Effector CD4-positive, alpha-beta T cell (primary cell): ENCODE data around the gene IGFBP4.

ENCODE experiments used
- DNase-seq: peaks from one replicate; pipeline ENCODE4 v3.0.0-alpha.2; 2020

IGFBP4 gene

GRCh38 chr17:40432864-40433528 lies 10.3 kb upstream of the IGFBP4 start:
- DNase-seq: no peak

- no peak for DNase-seq
These were observed 9.5 kb upstream of the IGFBP4 start for GRCh38 chr17:40433551-40434415.

GRCh38 chr17:40436636-40437035 lies 6.6 kb upstream of the IGFBP4 start:
- DNase-seq: no peak

DNA sequence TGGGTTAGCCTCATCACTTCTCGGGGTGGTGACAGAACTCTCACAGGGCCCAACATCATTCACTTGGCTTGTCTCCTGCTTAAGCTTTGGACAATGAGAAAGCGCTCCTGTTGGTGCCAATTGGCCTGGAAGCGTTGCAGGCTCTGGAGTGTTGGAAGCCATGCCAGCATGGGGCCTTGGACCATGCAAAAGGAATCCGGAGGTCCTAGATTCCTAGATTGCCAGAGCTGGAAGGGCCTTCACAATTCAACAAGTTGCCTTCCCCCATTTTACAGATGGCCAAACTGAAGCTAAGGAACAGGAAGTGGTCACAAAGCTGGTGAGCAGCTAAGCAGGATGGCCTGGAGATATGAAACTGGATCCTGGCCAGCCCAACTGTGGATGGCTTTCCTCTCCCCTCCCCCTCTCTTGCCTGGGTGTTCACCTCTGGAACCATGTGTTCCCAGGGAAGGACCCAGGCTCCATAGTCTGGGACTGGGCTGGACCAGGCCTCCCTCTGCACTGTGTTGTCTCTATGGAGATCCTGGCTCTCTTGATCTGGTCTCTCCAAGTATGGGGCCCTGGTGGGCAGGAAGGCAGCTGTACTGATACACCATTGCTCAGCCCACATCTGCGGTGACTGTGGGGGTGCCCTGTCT lies 6.0 kb upstream of the IGFBP4 start:
- DNase-seq: no peak

DNA sequence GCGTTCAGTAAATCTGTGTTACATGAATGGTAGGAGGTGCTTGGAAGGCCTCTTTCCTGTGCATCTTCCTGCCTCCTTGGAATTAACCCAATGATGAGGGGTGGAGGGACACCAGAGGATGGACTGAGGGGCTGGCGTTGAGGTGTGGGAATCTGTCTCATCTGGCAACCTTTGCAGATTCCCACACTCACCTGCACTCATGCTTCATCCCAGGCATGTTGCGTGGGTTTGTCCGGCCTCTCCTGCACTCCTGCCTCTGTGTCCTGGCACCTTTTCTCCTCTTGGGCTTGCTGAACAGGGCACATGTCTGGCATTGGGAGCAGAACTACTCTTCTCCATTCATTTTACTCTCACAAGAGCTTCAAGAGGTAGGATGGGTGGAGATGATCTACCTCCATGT lies 3.1 kb upstream of the IGFBP4 start:
- no peak for DNase-seq

GRCh38 chr17:40442392-40443195 lies 656 bp upstream of the IGFBP4 start:
- DNase-seq: no peak

- DNase-seq: no peak
These were observed 994 bp downstream of the IGFBP4 start for GRCh38 chr17:40443988-40444899.

DNA sequence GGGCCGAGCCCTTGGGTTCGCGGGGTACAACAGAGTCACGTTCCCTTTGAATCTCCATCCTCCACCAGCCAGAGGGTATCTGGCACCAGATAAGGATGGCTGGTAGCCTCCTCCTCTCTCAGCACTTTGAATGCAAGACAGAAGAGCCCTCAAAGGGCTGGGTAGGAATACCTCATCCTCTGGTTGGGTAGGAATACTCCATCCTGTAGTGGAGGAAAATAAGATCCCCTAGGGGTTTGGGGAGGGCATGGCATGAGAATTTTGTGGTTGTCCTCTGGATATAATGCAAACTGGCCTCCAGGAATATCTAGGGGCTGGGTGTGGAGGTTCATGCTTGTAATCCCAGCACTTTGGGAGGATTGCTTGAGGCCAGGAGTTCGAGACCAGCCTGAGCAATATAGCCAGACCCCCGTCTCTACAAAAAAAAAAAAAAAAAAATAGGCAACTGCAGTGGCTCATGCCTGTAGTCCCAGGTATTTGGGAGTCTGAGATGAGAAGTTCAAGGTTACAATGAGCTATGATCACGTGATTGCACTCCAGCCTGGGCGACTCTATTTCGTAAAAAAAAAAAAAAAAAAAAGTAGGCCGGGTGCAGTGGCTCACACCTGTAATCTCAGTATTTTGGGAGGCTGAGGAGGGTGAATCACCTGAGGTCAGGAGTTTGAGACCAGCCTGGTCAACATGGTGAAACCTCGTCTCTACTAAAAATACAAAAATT lies 2.7 kb downstream of the IGFBP4 start:
- no peak for DNase-seq

DNA sequence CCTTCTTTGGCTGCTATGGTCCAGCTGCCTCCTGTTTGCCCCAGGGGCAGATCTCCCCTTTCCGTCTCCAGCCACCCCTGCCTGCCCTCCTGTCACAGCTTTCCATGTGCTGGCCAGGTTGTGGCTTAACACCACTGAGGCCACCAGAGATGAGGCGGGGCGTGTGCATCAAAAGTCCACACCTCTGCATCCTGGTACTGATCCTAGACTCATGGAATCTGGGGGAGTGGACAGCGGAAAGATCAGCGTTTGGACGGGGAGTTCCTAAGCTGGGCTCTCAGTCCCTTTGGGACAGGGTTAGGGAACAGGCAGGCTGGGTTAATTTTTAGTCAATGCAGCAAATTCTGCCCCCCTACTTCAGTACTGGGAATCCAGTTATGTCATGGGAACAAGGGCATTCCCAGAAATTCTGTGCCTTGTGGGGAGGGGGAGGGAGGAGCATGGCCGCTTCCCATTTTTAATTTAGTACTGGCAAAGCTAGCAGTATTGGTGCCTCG lies 3.9 kb downstream of the IGFBP4 start:
- no peak for DNase-seq

GRCh38 chr17:40447806-40448205 lies 4.6 kb downstream of the IGFBP4 start:
- DNase-seq: no peak

GRCh38 chr17:40448213-40448638 lies 5.0 kb downstream of the IGFBP4 start:
- no peak for DNase-seq

- DNase-seq: no peak
These were observed 5.5 kb downstream of the IGFBP4 start for GRCh38 chr17:40448639-40449261.

DNA sequence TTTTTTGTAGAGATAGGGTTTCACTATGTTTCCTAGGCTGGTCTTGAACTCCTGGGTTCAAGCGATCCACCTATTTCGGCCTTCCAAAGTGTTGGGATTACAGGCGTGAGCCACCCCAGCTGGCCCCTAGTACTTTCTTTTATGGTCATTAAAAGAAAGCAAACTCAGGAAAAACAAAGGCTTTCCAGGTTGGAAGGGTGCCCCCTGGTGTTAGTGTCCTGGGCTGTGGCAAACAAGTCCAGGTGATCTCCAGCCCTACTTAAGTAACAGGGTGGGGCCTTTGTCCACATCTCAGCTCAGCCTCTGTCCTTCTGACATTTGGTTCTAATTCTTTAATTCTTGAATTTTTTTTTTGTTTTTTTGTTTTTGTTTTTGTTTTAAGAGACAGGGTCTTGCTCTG lies 6.9 kb downstream of the IGFBP4 start:
- DNase-seq: peak; percentile 19

GRCh38 chr17:40451420-40451819 lies 8.2 kb downstream of the IGFBP4 start:
- no peak for DNase-seq

DNA sequence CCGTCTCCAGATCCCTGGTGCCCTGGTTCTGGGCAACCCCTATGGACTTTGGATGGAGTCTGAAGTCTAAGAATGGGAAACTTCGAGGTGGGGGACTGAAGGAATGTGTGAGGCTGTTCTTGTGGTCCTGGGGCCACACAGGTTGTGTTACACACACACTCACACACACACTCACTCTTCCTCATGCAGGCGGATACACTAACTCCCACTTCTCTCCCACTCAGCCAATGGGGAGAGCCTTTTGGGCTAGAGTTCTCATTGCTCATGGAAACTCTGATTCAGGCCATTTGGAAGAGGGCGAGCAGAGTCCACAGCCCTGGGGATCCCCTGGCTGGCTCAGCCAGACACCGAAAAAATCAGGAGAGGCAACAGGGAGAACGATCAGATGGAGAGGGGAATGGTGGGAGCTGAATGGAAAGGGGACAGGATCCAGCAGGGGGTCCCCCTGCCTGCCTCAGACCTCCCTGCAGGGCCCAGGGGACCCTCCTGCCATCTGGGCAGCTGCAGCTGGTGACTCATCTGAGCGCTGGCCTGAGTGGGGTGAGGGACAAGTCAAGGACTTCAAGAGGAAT lies 9.1 kb downstream of the IGFBP4 start:
- no peak for DNase-seq

DNA sequence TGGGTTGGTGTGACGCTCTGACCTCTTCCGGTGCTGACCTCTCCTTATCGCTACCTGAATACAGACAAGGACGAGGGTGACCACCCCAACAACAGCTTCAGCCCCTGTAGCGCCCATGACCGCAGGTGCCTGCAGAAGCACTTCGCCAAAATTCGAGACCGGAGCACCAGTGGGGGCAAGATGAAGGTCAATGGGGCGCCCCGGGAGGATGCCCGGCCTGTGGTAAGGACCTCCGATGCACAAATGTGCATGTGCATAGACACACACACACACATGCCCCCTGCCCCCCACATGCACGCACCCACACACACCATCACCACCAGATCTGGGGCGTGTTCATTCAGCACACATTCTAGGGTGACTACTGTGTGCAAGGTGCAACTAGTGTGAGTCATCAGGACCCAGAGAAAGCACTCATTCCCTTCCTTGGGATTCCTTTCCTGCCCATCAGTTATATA lies 9.7 kb downstream of the IGFBP4 start:
- DNase-seq: no peak

- DNase-seq: no peak
These were observed 10.8 kb downstream of the IGFBP4 start for GRCh38 chr17:40453881-40454612.

DNA sequence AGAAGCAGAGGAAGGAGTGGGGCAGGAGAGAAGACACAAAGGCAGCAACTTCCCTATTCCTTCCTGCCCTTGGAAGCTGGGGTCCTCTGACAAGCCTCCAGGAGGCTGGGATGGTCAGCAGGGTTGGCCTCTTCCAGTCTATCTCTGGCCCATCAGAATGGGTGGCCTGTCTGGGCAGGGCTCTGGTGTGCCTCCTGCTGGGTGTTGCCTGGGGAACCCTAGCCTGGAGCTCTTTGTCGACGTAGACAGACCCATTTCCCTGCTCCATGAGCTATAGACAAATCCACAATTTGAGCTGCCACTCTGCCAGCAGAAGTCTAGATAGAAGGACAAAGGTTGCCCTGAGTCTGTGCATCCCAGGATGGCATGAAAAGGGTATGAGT lies 11.4 kb downstream of the IGFBP4 start:
- DNase-seq: no peak

- no peak for DNase-seq
These were observed 13.2 kb downstream of the IGFBP4 start for GRCh38 chr17:40456396-40456951.
